Activated CD4-positive, alpha-beta T cell treated with anti-CD3 and anti-CD28 coated beads for 4 hours (primary cell): ENCODE measurements around the gene PAX8.

Experiments
- DNase-seq, 2 donors: peaks; one replicate each; pipeline ENCODE4 v3.0.0-alpha.2; 2020

The PAX8 gene

GRCh38 chr2:113219092-113219441 is 59.7 kb downstream of the PAX8 start:
- DNase-seq: no peak

- no peak for DNase-seq
Observed at GRCh38 chr2:113218283-113219091, 60.2 kb downstream of the PAX8 start.

GRCh38 chr2:113217455-113218282 is 61.1 kb downstream of the PAX8 start:
- no peak for DNase-seq

GRCh38 chr2:113216891-113217454 is 61.7 kb downstream of the PAX8 start:
- no peak for DNase-seq

- DNase-seq: no peak
Observed at GRCh38 chr2:113216321-113216720, 62.4 kb downstream of the PAX8 start.

- no peak for DNase-seq
Observed at GRCh38 chr2:113215056-113215455, 63.7 kb downstream of the PAX8 start.

GRCh38 chr2:113214141-113214540 is 64.6 kb downstream of the PAX8 start:
- DNase-seq: no peak

- no peak for DNase-seq
Observed at GRCh38 chr2:113213061-113213930, 65.4 kb downstream of the PAX8 start.

- no peak for DNase-seq
Observed at GRCh38 chr2:113212245-113213060, 66.3 kb downstream of the PAX8 start.

GRCh38 chr2:113211226-113212105 is 67.3 kb downstream of the PAX8 start:
- no peak for DNase-seq

GRCh38 chr2:113209646-113210171 is 69.0 kb downstream of the PAX8 start:
- DNase-seq: no peak

GRCh38 chr2:113209011-113209645 is 69.6 kb downstream of the PAX8 start:
- no peak for DNase-seq

- DNase-seq: no peak
Observed at GRCh38 chr2:113208396-113208795, 70.3 kb downstream of the PAX8 start.

GRCh38 chr2:113207021-113207420 is 71.7 kb downstream of the PAX8 start:
- no peak for DNase-seq

- no peak for DNase-seq
Observed at GRCh38 chr2:113206251-113206650, 72.5 kb downstream of the PAX8 start.

- DNase-seq: peak; percentile 69 to 77
Observed at GRCh38 chr2:113203901-113204519, 74.7 kb downstream of the PAX8 start.

- no peak for DNase-seq
Observed at GRCh38 chr2:113203217-113203530, 75.5 kb downstream of the PAX8 start.

GRCh38 chr2:113202305-113203216 is 76.2 kb downstream of the PAX8 start:
- no peak for DNase-seq
